SK-N-SH (cell line): Measurements from ENCODE around the gene CEACAM7. TPM values are rescaled to one million over a fixed set of nuclear protein-coding genes. Genes with fewer than 3 reads are reported as not detected.

Source experiments
- CTCF ChIA-PET: fragments of 300-600, 350-600 bp; formaldehyde crosslinking; extraction: SDS; loops from one replicate; lab custom pipeline; 2021; lab: Yijun Ruan, JAX
- POLR2A ChIA-PET: fragments of 350-600 bp; sonication (Branson Sonifier 250); formaldehyde crosslinking; extraction: SDS; loops from one replicate; lab custom pipeline; 2020; ENCODE audit warnings: antibody characterized with exemption, inconsistent platforms; lab: Yijun Ruan, JAX
- DNase-seq: peaks from one replicate; pipeline ENCODE4 v3.0.0; 2012
- H2AFZ ChIP-seq: fragments of 200-600 bp; sonication (generic); 2 replicates; pipeline ENCODE4 v1.8.1; 2016; ENCODE audit warnings: antibody characterized with exemption, mild to moderate bottlenecking, low read depth
- H3F3A ChIP-seq: fragments of 200-600 bp; sonication (generic); replicated peaks from 2 replicates; pipeline ENCODE3; 2016; ENCODE audit warnings: antibody characterized with exemption, mild to moderate bottlenecking; ENCODE audit not compliant: insufficient read depth
- H3K27ac ChIP-seq, 2 experiments: fragments of 200-500 bp in 1 of 2; fragments of 200-600 bp in 1 of 2; sonication (Bioruptor generic) in 1 of 2; sonication (generic), shearing (Covaris generic) in 1 of 2; 2 replicates each; pipeline versions ENCODE4 v1.5.1 to v1.6.1; 2014 to 2016; ENCODE audit warnings: low read depth in 2 of 2, inconsistent platforms in 1 of 2, low read length in 1 of 2, mild to moderate bottlenecking in 1 of 2, mixed read lengths in 1 of 2
- H3K27me3 ChIP-seq: fragments of 200-600 bp; sonication (generic), shearing (Covaris generic); 2 replicates; pipeline ENCODE4 v1.6.1; 2016; ENCODE audit warnings: mixed run types; ENCODE audit not compliant: insufficient read depth
- H3K36me3 ChIP-seq, 2 experiments: fragments of 200-500 bp in 1 of 2; fragments of 200-600 bp in 1 of 2; sonication (Bioruptor generic) in 1 of 2; sonication (generic) in 1 of 2; replicated peaks in 1 of 2; 2 replicates each; pipeline versions ENCODE3 to v1.5.1; 2014 to 2016; ENCODE audit warnings: low read length in 1 of 2, mild to moderate bottlenecking in 1 of 2; ENCODE audit not compliant: insufficient read depth in 2 of 2, control insufficient read depth in 1 of 2
- H3K4me1 ChIP-seq, 2 experiments: fragments of 200-500 bp in 1 of 2; fragments of 200-600 bp in 1 of 2; sonication (Bioruptor generic) in 1 of 2; sonication (generic), shearing (Covaris generic) in 1 of 2; 2 replicates each; pipeline versions ENCODE4 v1.5.1 to v1.6.1; 2014 to 2016; ENCODE audit warnings: low read depth in 1 of 2, low read length in 1 of 2, mixed run types in 1 of 2; ENCODE audit not compliant: insufficient read depth in 2 of 2, control insufficient read depth in 1 of 2
- H3K4me2 ChIP-seq: fragments of 200-600 bp; sonication (generic), shearing (Covaris generic); 2 replicates; pipeline ENCODE4 v1.6.1; 2017; ENCODE audit warnings: mixed run types
- H3K4me3 ChIP-seq, 2 experiments: fragments of 200-500 bp in 1 of 2; fragments of 200-600 bp in 1 of 2; sonication (Bioruptor generic) in 1 of 2; sonication (generic), shearing (Covaris generic) in 1 of 2; 2 replicates each; pipeline versions ENCODE4 v1.5.1 to v1.8.1; 2014 to 2016; ENCODE audit warnings: low read depth in 2 of 2, inconsistent platforms in 1 of 2, low read length in 1 of 2, mild to moderate bottlenecking in 1 of 2, mixed read lengths in 1 of 2, moderate library complexity in 1 of 2
- H3K79me2 ChIP-seq: fragments of 200-600 bp; sonication (generic); 2 replicates; pipeline ENCODE4 v1.8.1; 2017; ENCODE audit warnings: mild to moderate bottlenecking; ENCODE audit not compliant: insufficient read depth
- H3K9ac ChIP-seq: fragments of 200-600 bp; sonication (generic); 2 replicates; pipeline ENCODE4 v1.6.1; 2017; ENCODE audit warnings: mixed run types
- H3K9me2 ChIP-seq: fragments of 200-600 bp; sonication (generic); 2 replicates; pipeline ENCODE4 v1.6.1; 2017; ENCODE audit warnings: mixed run types
- H3K9me3 ChIP-seq: fragments of 200-600 bp; sonication (generic); 2 replicates; pipeline ENCODE4 v1.6.1; 2017; ENCODE audit warnings: mixed run types, mild to moderate bottlenecking, moderate library complexity
- H4K20me1 ChIP-seq: fragments of 200-600 bp; sonication (generic); 2 replicates; pipeline ENCODE4 v1.6.1; 2017; ENCODE audit warnings: mild to moderate bottlenecking, mixed run types; ENCODE audit not compliant: insufficient read depth
- CHD2 ChIP-seq: fragments of 150-350 bp; IDR thresholded peaks from 2 replicates; pipeline ENCODE4 v1.6.1; 2018; ENCODE audit warnings: low read length; ENCODE audit not compliant: partially characterized antibody
- EZH2phosphoT487 ChIP-seq: fragments of 200-600 bp; sonication (generic); IDR thresholded peaks from 2 replicates; pipeline ENCODE4 v1.6.1; 2017; ENCODE audit warnings: low read depth, mixed run types, mild to moderate bottlenecking, antibody characterized with exemption, moderate library complexity, borderline replicate concordance
- FOSL2 ChIP-seq: IDR thresholded peaks from 2 replicates; pipeline ENCODE4 v1.4.0; 2012; ENCODE audit warnings: low read depth, mild to moderate bottlenecking, moderate library complexity, borderline replicate concordance
- FOXJ3 ChIP-seq: sonication (generic); formaldehyde crosslinking; IDR thresholded peaks from 2 replicates; pipeline ENCODE4 v1.5.1; 2020; ENCODE audit warnings: mild to moderate bottlenecking, missing genetic modification reagents
- GATA2 ChIP-seq: sonication (generic); formaldehyde crosslinking; IDR thresholded peaks from 2 replicates; pipeline ENCODE4 v1.5.0; 2020; ENCODE audit warnings: mild to moderate bottlenecking, missing genetic modification reagents
- MAX ChIP-seq: IDR thresholded peaks from 2 replicates; pipeline ENCODE4 v1.4.0; 2012; ENCODE audit warnings: low read depth
- MEF2A ChIP-seq: IDR thresholded peaks from 2 replicates; pipeline ENCODE4 v1.4.0; 2012; ENCODE audit warnings: low read depth, borderline replicate concordance
- NFIC ChIP-seq: IDR thresholded peaks from 2 replicates; pipeline ENCODE4 v1.4.0; 2012; ENCODE audit warnings: borderline replicate concordance
- NRF1 ChIP-seq: IDR thresholded peaks from 2 replicates; pipeline ENCODE4 v1.6.1; 2012; ENCODE audit warnings: low read depth, mild to moderate bottlenecking, low read length
- PBX3 ChIP-seq: IDR thresholded peaks from 2 replicates; pipeline ENCODE4; 2012
- POLR2AphosphoS5 ChIP-seq: IDR thresholded peaks from 2 replicates; pipeline ENCODE4 v1.6.1; 2012; ENCODE audit warnings: low read depth, low read length
- RCOR1 ChIP-seq: fragments of 150-350 bp; IDR thresholded peaks from 2 replicates; pipeline ENCODE4 v1.6.1; 2017; ENCODE audit warnings: antibody characterized with exemption, low read length
- RFX5 ChIP-seq: IDR thresholded peaks from 2 replicates; pipeline ENCODE4 v1.6.1; 2012; ENCODE audit warnings: mild to moderate bottlenecking, improper control_type of control experiment, low read length
- TAF1 ChIP-seq: IDR thresholded peaks from 2 replicates; pipeline ENCODE4 v1.6.1; 2012; ENCODE audit warnings: low read depth, mild to moderate bottlenecking, low read length, moderate library complexity, borderline replicate concordance
- TEAD4 ChIP-seq: IDR thresholded peaks from 2 replicates; pipeline ENCODE4 v1.4.0; 2012; ENCODE audit warnings: mild to moderate bottlenecking, borderline replicate concordance; ENCODE audit not compliant: insufficient read depth
- USF1 ChIP-seq: IDR thresholded peaks from 2 replicates; pipeline ENCODE4 v1.4.0; 2012; ENCODE audit warnings: low read depth, borderline replicate concordance
- USF2 ChIP-seq: fragments of 150-350 bp; IDR thresholded peaks from 2 replicates; pipeline ENCODE4 v1.6.1; 2017; ENCODE audit warnings: antibody characterized with exemption, low read length, low read depth, borderline replicate concordance
- YY1 ChIP-seq: IDR thresholded peaks from 2 replicates; pipeline ENCODE4 v1.4.0; 2012; ENCODE audit warnings: low read depth, mild to moderate bottlenecking
- ZBTB33 ChIP-seq: IDR thresholded peaks from 2 replicates; pipeline ENCODE4 v1.4.0; 2012; ENCODE audit warnings: low read depth, borderline replicate concordance
- WGBS: methylation state at CpG from one replicate; pipeline ENCODE4 v1.1.6; 2017; ENCODE audit warnings: low lambda C conversion rate; 5-methylcytosine and 5-hydroxymethylcytosine counted together
- polyA plus RNA-seq, 3 experiments: library from polyadenylated mRNA; depleted of rRNA; stranded (reverse); fragments of >200 nt; gene quantifications; 2 replicates each; pipeline ENCODE4 v1.2.3, GENCODE V29; 2012

The CEACAM7 gene
- polyA plus RNA-seq, 1 of the 3 experiments (the other 2 are of a cell fraction) = not detected

GRCh38 chr19:41687419-41687818 lies 651 bp downstream of the CEACAM7 start:
- ChIA-PET POLR2A (no interaction called here), CTCF (no interaction called here)
- no peak for TF ChIP-seq FOSL2
- no peak for TF ChIP-seq EZH2phosphoT487
- no peak for TF ChIP-seq GATA2
- no peak for TF ChIP-seq USF2
- no peak for TF ChIP-seq FOXJ3
- no peak for TF ChIP-seq YY1
- TF ChIP-seq TAF1 = no peak
- TF ChIP-seq CHD2 = no peak
- no peak for TF ChIP-seq POLR2AphosphoS5
- no peak for TF ChIP-seq RFX5
- TF ChIP-seq MAX = no peak
- no peak for TF ChIP-seq ZBTB33
- no peak for TF ChIP-seq NFIC
- no peak for TF ChIP-seq USF1
- TF ChIP-seq RCOR1 = no peak
- no peak for TF ChIP-seq NRF1
- TF ChIP-seq MEF2A = no peak
- TF ChIP-seq PBX3 = no peak
- no peak for TF ChIP-seq TEAD4

More at GRCh38 chr19:41687419-41687818, 651 bp downstream of the CEACAM7 start:
- Histone ChIP-seq H3K9me3 (no peaks in the 10 kb centered on the region), H3K4me1 (no peaks in the 10 kb centered on the region), H3K36me3 (no peaks in the 10 kb centered on the region), H3K4me3 (no peak overlapping the region), H3K27ac (no peak overlapping the region), H3K27me3 (0 out of 2 replicates have a peak, but pooled peaks cover 4% of the 10 kb centered on the region), H3K4me2 (no peak overlapping the region), H3K79me2 (no peaks in the 10 kb centered on the region), H3K9me2 (no peaks in the 10 kb centered on the region), H4K20me1 (no peaks in the 10 kb centered on the region), H3K9ac (no peak overlapping the region), H3F3A (no peaks in the 10 kb centered on the region), H2AFZ (no peak overlapping the region)
- no peak for DNase-seq
- 16% methylated on average over 3 of the region's 3 CpGs for whole genome bisulfite sequencing
